Astrocyte (in vitro differentiated cells and primary cell): ENCODE results near the gene EIF1AD. TPM values are rescaled to one million over a fixed set of nuclear protein-coding genes. Genes with fewer than 3 reads are reported as not detected.

Experiments used
- DNase-seq: peaks from one replicate; pipeline ENCODE4 v3.0.0-alpha.2; 2010; ENCODE audit warnings: low read depth
- FAIRE-seq: peaks from 2 replicates; lab custom pipeline; 2011; peaks lifted over from hg19 to GRCh38; lab: Jason Lieb, UNC
- H2AFZ ChIP-seq: 2 replicates; pipeline ENCODE4 v1.6.0; 2012; ENCODE audit warnings: low read depth, low read length, inconsistent platforms
- H3K27ac ChIP-seq: 2 replicates; pipeline ENCODE4 v1.5.1; 2011; ENCODE audit warnings: low read depth, low read length, inconsistent platforms
- H3K27me3 ChIP-seq: 2 replicates; pipeline ENCODE4 v1.6.0; 2011; ENCODE audit warnings: low read length, inconsistent platforms; ENCODE audit not compliant: insufficient read depth
- H3K36me3 ChIP-seq: 2 replicates; pipeline ENCODE4 v1.5.1; 2011; ENCODE audit warnings: low read length, inconsistent platforms; ENCODE audit not compliant: insufficient read depth
- H3K4me1 ChIP-seq: 2 replicates; pipeline ENCODE4 v1.5.1; 2011; ENCODE audit warnings: low read length, inconsistent platforms; ENCODE audit not compliant: insufficient read depth
- H3K4me2 ChIP-seq: 2 replicates; pipeline ENCODE4 v1.6.0; 2012; ENCODE audit warnings: low read length, inconsistent platforms
- H3K4me3 ChIP-seq: 2 replicates; pipeline ENCODE4 v1.5.1; 2011; ENCODE audit warnings: low read depth, mild to moderate bottlenecking, low read length, inconsistent platforms; ENCODE audit not compliant: insufficient read depth
- H3K79me2 ChIP-seq: 2 replicates; pipeline ENCODE4 v1.6.0; 2012; ENCODE audit warnings: mild to moderate bottlenecking, low read length, inconsistent platforms; ENCODE audit not compliant: insufficient read depth
- H3K9ac ChIP-seq: 2 replicates; pipeline ENCODE4 v1.6.0; 2012; ENCODE audit warnings: mild to moderate bottlenecking, low read length, inconsistent platforms
- H3K9me3 ChIP-seq: 2 replicates; pipeline ENCODE4 v1.5.1; 2012; ENCODE audit warnings: low read depth, mild to moderate bottlenecking, low read length, inconsistent platforms; ENCODE audit not compliant: insufficient read depth
- H4K20me1 ChIP-seq: 2 replicates; pipeline ENCODE4 v1.6.0; 2012; ENCODE audit warnings: low read length, inconsistent platforms; ENCODE audit not compliant: insufficient read depth
- H3K27ac Mint-ChIP-seq: one replicate; pipeline ENCODE4 v1.8.0; 2021; ENCODE audit warnings: mild to moderate bottlenecking, mixed read lengths; ENCODE audit not compliant: unreplicated experiment
- H3K27me3 Mint-ChIP-seq: one replicate; pipeline ENCODE4 v1.8.0; 2021; ENCODE audit warnings: low read depth, mixed read lengths; ENCODE audit not compliant: unreplicated experiment
- H3K36me3 Mint-ChIP-seq: one replicate; pipeline ENCODE4 v1.8.0; 2021; ENCODE audit warnings: low read depth, mixed read lengths; ENCODE audit not compliant: unreplicated experiment
- H3K4me1 Mint-ChIP-seq: one replicate; pipeline ENCODE4 v1.8.0; 2021; ENCODE audit warnings: low read depth, mixed read lengths; ENCODE audit not compliant: unreplicated experiment
- H3K4me3 Mint-ChIP-seq: one replicate; pipeline ENCODE4 v1.8.0; 2021; ENCODE audit warnings: mild to moderate bottlenecking, moderate library complexity, mixed read lengths; ENCODE audit not compliant: unreplicated experiment
- H3K9me3 Mint-ChIP-seq: one replicate; pipeline ENCODE4 v1.8.0; 2021; ENCODE audit warnings: mild to moderate bottlenecking, mixed read lengths; ENCODE audit not compliant: unreplicated experiment
- CTCF ChIP-seq: IDR thresholded peaks from 2 replicates; pipeline ENCODE4 v1.5.1; 2011; ENCODE audit warnings: low read depth, mild to moderate bottlenecking, inconsistent platforms, low read length, moderate library complexity; ENCODE audit not compliant: insufficient read depth
- EZH2 ChIP-seq: IDR thresholded peaks from 2 replicates; pipeline ENCODE4 v1.6.1; 2012; ENCODE audit warnings: mild to moderate bottlenecking, low read length, inconsistent platforms; ENCODE audit not compliant: insufficient read depth
- total RNA-seq: library from RNA; stranded (reverse); gene quantifications from 2 replicates; pipeline ENCODE4 v1.2.1, GENCODE V29; 2021

The EIF1AD gene
- total RNA-seq, 1 donor from 2014 or later, result 42.7 TPM

- H3K27ac ChIP-seq, result no peak overlapping the region
- Mint-ChIP-seq H3K27ac (no peak overlapping the region), H3K27me3 (peaks cover 12% of the 10 kb centered on the region), H3K4me3 (no peak overlapping the region), H3K9me3 (no peaks in the 10 kb centered on the region), H3K36me3 (no peaks in the 10 kb centered on the region), H3K4me1 (no peaks in the 10 kb centered on the region)
- H4K20me1 ChIP-seq, result no peaks in the 10 kb centered on the region
- H3K9ac ChIP-seq, result no peak overlapping the region
- FAIRE-seq, result no peak
- H3K9me3 ChIP-seq, result no peaks in the 10 kb centered on the region
- DNase-seq, result no peak
- no peak overlapping the region for H2AFZ ChIP-seq
- no peak overlapping the region for H3K4me2 ChIP-seq
- TF ChIP-seq EZH2 (no peak), CTCF (no peak)
- no peaks in the 10 kb centered on the region for H3K79me2 ChIP-seq
- peaks cover 10% of the 10 kb centered on the region for H3K4me1 ChIP-seq
- H3K36me3 ChIP-seq, result no peaks in the 10 kb centered on the region
- peaks cover 5% of the 10 kb centered on the region for H3K27me3 ChIP-seq
- H3K4me3 ChIP-seq, result no peak overlapping the region
These were observed 42.8 kb upstream of the EIF1AD start for GRCh38 chr11:66044757-66045156.

- Histone ChIP-seq H3K4me3 (no peak overlapping the region), H3K9me3 (no peaks in the 10 kb centered on the region), H4K20me1 (no peaks in the 10 kb centered on the region), H3K79me2 (no peaks in the 10 kb centered on the region), H2AFZ (no peak overlapping the region), H3K9ac (no peak overlapping the region), H3K27me3 (peaks cover 5% of the 10 kb centered on the region), H3K4me2 (no peak overlapping the region), H3K4me1 (peaks cover 10% of the 10 kb centered on the region), H3K36me3 (no peaks in the 10 kb centered on the region), H3K27ac (no peak overlapping the region)
- Mint-ChIP-seq H3K36me3 (no peaks in the 10 kb centered on the region), H3K4me3 (no peak overlapping the region), H3K4me1 (no peaks in the 10 kb centered on the region), H3K9me3 (peaks cover 4% of the 10 kb centered on the region), H3K27me3 (peaks cover 14% of the 10 kb centered on the region), H3K27ac (no peak overlapping the region)
- FAIRE-seq (no peak), DNase-seq (no peak)
- TF ChIP-seq EZH2, result no peak
- TF ChIP-seq CTCF, result no peak
These were observed 41.3 kb upstream of the EIF1AD start for GRCh38 chr11:66042996-66043906.
